Measurements from ENCODE around the gene ARAP3.

DNA sequence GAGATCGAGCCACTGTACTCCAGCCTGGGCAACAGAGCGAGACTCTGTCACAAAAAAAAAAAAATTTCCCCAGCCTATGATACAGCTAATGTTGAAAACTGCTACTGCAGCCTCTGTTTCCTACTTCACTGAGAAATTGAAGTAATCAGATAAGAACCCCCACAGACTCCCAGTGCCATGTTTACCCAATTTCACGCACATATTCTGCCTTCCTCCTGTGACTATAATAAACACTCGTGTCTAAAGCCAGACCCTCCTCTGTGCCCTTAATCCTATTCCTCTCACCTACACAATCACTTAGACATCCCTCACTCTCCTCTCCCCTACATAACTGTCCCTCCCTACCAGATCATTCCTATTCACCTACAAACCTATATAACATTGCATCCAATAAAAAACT lies 6.4 kb downstream of the ARAP3 start:
- TF ChIP-seq, protein P1, sequence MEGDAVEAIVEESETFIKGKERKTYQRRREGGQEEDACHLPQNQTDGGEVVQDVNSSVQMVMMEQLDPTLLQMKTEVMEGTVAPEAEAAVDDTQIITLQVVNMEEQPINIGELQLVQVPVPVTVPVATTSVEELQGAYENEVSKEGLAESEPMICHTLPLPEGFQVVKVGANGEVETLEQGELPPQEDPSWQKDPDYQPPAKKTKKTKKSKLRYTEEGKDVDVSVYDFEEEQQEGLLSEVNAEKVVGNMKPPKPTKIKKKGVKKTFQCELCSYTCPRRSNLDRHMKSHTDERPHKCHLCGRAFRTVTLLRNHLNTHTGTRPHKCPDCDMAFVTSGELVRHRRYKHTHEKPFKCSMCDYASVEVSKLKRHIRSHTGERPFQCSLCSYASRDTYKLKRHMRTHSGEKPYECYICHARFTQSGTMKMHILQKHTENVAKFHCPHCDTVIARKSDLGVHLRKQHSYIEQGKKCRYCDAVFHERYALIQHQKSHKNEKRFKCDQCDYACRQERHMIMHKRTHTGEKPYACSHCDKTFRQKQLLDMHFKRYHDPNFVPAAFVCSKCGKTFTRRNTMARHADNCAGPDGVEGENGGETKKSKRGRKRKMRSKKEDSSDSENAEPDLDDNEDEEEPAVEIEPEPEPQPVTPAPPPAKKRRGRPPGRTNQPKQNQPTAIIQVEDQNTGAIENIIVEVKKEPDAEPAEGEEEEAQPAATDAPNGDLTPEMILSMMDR (conservative IDR thresholded peaks at IDR 0.05 in 1 of 2, IDR thresholded peaks at IDR 0.05 in 1 of 2; ENCODE audit: extremely low read depth in 1 of 2, insufficient read depth in 1 of 2, low read depth in 1 of 2, low read length in 2 of 2) = no peak
- no peak for TF ChIP-seq EZH2 (IDR thresholded peaks at IDR 0.05; ENCODE audit: borderline replicate concordance, low read length)

Data from mammary epithelial cell (primary cell).